Measurements from ENCODE around the gene AIRE. TPM values are rescaled to one million over a fixed set of nuclear protein-coding genes. Genes with fewer than 3 reads are reported as not detected.

Gene AIRE
- total RNA-seq, 2 donors from 2014 or later, result not detected

DNA sequence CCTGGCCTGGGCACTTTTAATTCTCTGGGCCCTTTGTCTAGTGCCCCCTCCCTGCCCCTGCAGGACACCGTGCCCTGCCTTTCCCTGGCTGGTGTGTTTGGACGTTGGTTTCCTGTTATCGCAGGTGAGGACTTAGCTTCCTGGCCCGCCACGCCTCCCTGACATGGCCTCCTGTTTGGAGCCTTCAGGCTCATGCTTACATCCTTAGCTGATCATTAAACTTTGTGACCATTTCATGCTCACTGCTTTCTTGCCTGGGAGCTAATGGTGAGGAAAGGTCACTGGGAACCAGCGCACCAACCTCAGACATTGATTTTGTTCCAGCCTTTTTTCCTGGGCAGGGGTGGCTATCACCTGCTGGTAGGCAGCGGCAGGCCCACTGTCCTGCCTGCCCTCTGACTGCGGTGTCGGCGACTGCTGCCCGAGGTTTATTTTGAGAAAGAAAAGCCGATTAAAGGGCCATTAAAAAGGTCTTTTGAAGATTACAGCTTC lies 17.9 kb downstream of the AIRE start:
- peak overlapping the region; percentile 8 to 59 for H3K27ac ChIP-seq
- H3K9me3 ChIP-seq, result no peaks in the 10 kb centered on the region
- peaks cover 28 to 50% of the 10 kb centered on the region in 2 donors for H3K4me1 ChIP-seq (ENCODE audit: control insufficient read depth in 1 of 2, low read depth in 2 of 2)
- no peaks in the 10 kb centered on the region for H3K27me3 ChIP-seq (replicated peaks; ENCODE audit: insufficient read depth)
- no peaks in the 10 kb centered on the region for H3K36me3 ChIP-seq
- no peak for ATAC-seq (ENCODE audit: insufficient number of reproducible peaks, low FRiP score, low read depth)
- H3K4me3 ChIP-seq, result no peak overlapping the region
- no peak for DNase-seq (ENCODE audit: low spot score)
- TF ChIP-seq, protein P1, sequence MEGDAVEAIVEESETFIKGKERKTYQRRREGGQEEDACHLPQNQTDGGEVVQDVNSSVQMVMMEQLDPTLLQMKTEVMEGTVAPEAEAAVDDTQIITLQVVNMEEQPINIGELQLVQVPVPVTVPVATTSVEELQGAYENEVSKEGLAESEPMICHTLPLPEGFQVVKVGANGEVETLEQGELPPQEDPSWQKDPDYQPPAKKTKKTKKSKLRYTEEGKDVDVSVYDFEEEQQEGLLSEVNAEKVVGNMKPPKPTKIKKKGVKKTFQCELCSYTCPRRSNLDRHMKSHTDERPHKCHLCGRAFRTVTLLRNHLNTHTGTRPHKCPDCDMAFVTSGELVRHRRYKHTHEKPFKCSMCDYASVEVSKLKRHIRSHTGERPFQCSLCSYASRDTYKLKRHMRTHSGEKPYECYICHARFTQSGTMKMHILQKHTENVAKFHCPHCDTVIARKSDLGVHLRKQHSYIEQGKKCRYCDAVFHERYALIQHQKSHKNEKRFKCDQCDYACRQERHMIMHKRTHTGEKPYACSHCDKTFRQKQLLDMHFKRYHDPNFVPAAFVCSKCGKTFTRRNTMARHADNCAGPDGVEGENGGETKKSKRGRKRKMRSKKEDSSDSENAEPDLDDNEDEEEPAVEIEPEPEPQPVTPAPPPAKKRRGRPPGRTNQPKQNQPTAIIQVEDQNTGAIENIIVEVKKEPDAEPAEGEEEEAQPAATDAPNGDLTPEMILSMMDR (IDR thresholded peaks at IDR 0.05), result no peak

GRCh38 chr21:44304011-44304616 lies 18.4 kb downstream of the AIRE start:
- Histone ChIP-seq H3K4me3 (no peak overlapping the region), H3K27me3 (replicated peaks; ENCODE audit: insufficient read depth) (no peaks in the 10 kb centered on the region), H3K36me3 (no peaks in the 10 kb centered on the region), H3K4me1 (ENCODE audit: control insufficient read depth in 1 of 2, low read depth in 2 of 2) (peaks cover 26 to 49% of the 10 kb centered on the region in 2 donors), H3K9me3 (no peaks in the 10 kb centered on the region), H3K27ac (peak overlapping the region in 1 of 2 donors; percentile 59)
- no peak for ATAC-seq (ENCODE audit: insufficient number of reproducible peaks, low FRiP score, low read depth)
- TF ChIP-seq, protein P1 (IDR thresholded peaks at IDR 0.05), result no peak
- no peak for DNase-seq (ENCODE audit: low spot score)

- no peak for ATAC-seq (ENCODE audit: insufficient number of reproducible peaks, low FRiP score, low read depth)
- H3K27ac ChIP-seq, result no peak overlapping the region
- H3K36me3 ChIP-seq, result peaks cover 3% of the 10 kb centered on the region
- H3K27me3 ChIP-seq (replicated peaks; ENCODE audit: insufficient read depth), result no peaks in the 10 kb centered on the region
- no peaks in the 10 kb centered on the region for H3K9me3 ChIP-seq
- no peak overlapping the region for H3K4me3 ChIP-seq
- TF ChIP-seq, protein P1 (IDR thresholded peaks at IDR 0.05), result peak; percentile 51
- peaks cover 23 to 45% of the 10 kb centered on the region in 2 donors for H3K4me1 ChIP-seq (ENCODE audit: control insufficient read depth in 1 of 2, low read depth in 2 of 2)
- DNase-seq (ENCODE audit: low spot score), result no peak
Measured at GRCh38 chr21:44304877-44305293, 19.2 kb downstream of the AIRE start.

GRCh38 chr21:44305691-44306090 lies 20.0 kb downstream of the AIRE start:
- H3K4me1 ChIP-seq (ENCODE audit: control insufficient read depth in 1 of 2, low read depth in 2 of 2), result peaks cover 23 to 44% of the 10 kb centered on the region in 2 donors
- DNase-seq (ENCODE audit: low spot score), result no peak
- TF ChIP-seq, protein P1 (IDR thresholded peaks at IDR 0.05), result no peak
- no peak overlapping the region for H3K4me3 ChIP-seq
- H3K27ac ChIP-seq, result no peak overlapping the region
- no peaks in the 10 kb centered on the region for H3K27me3 ChIP-seq (replicated peaks; ENCODE audit: insufficient read depth)
- peaks cover 11% of the 10 kb centered on the region for H3K36me3 ChIP-seq
- no peak for ATAC-seq (ENCODE audit: insufficient number of reproducible peaks, low FRiP score, low read depth)
- no peaks in the 10 kb centered on the region for H3K9me3 ChIP-seq

DNA sequence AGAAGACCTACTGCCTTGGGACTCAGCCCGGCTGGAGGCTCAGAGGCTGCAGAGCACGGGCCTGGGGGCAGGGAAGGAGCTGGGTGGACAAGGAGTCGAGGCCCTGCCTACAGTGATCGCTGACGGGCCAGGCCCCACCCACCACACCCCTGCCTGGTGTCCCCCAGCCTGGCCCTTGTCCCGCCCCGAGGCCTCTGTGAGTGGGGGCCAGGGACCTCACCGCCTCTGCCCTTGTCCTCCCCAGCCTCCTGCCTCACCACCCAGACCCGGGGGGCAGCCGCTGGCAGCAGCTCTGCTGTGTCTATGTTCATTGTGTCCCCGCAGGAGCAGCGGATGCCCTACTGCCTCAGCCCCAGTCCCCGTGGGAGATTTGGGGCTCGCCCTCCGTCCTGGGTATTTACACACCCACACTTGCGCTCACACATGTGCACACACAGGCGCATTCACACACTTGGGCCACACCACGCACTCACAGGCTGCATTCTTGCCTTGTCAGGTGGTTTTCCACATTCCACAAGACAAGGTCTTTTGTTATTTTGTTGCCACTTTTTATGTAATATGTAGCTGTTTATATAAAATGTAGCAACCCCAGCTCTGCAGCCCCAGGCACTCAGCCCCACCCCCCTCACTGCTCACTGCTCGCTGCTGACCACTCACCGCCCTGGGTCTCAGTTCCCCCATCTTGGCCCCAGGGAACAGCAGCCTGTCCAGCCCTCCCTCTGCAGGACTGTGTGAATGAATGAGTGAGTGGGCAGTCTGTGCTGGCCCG lies 21.4 kb downstream of the AIRE start:
- Histone ChIP-seq H3K36me3 (peaks cover 26% of the 10 kb centered on the region), H3K4me3 (no peak overlapping the region), H3K27me3 (replicated peaks; ENCODE audit: insufficient read depth) (no peaks in the 10 kb centered on the region), H3K9me3 (no peaks in the 10 kb centered on the region), H3K4me1 (ENCODE audit: control insufficient read depth in 1 of 2, low read depth in 2 of 2) (peaks cover 10 to 30% of the 10 kb centered on the region in 2 donors), H3K27ac (no peak overlapping the region)
- no peak for ATAC-seq (ENCODE audit: insufficient number of reproducible peaks, low FRiP score, low read depth)
- DNase-seq (ENCODE audit: low spot score), result no peak
- TF ChIP-seq, protein P1 (IDR thresholded peaks at IDR 0.05), result no peak
